ENCODE data around the gene ITIH6. TPM values are rescaled to one million over a fixed set of nuclear protein-coding genes. Genes with fewer than 3 reads are reported as not detected.
"Not testable (repeated sequence)": the region's sequence is repeated elsewhere in the genome, so short reads cannot be mapped to it uniquely, and the experiment has no call there.

The ITIH6 gene
- total and polyA plus RNA-seq, 2 experiments from 2014 or later, result not detected

GRCh38 chrX:54785901-54786300 is 12.2 kb downstream of the ITIH6 start:
- no peak overlapping the region for H2AFZ ChIP-seq
- WGBS, 2 experiments (ENCODE audit: low coverage in 1 of 2, low lambda C conversion rate in 2 of 2, missing lambda C conversion rate in 2 of 2), result 0 to 20% methylated on average over 3 to 4 of the region's 4 CpGs
- H3K4me1 ChIP-seq (ENCODE audit: insufficient read depth), result no peaks in the 10 kb centered on the region
- peak; percentile 27 for DNase-seq
- no peak overlapping the region for H3K4me3 ChIP-seq
- no peak overlapping the region for H3K27ac ChIP-seq
- H3K36me3 ChIP-seq (ENCODE audit: low read depth), result no peaks in the 10 kb centered on the region
- no peaks in the 10 kb centered on the region for H3K9me3 ChIP-seq (ENCODE audit: low read depth)
- no peak overlapping the region for H3K4me2 ChIP-seq (ENCODE audit: unreplicated experiment)
- no peaks in the 10 kb centered on the region for H4K20me1 ChIP-seq (ENCODE audit: insufficient read depth)
- no peaks in the 10 kb centered on the region for H3K9me2 ChIP-seq (ENCODE audit: insufficient read depth)
- no peaks in the 10 kb centered on the region for H3K79me2 ChIP-seq (ENCODE audit: insufficient read depth)
- H3F3A ChIP-seq (ENCODE audit: insufficient read depth), result no peaks in the 10 kb centered on the region
- in situ Hi-C loops (cut with MboI), result no loop called here
- no peak overlapping the region for H3K9ac ChIP-seq
- H3K27me3 ChIP-seq (replicated peaks; ENCODE audit: insufficient read depth), result no peaks in the 10 kb centered on the region
- TF ChIP-seq EZH2phosphoT487 (IDR thresholded peaks at IDR 0.05; ENCODE audit: insufficient read depth, low read depth), result no peak
- no peak for TF ChIP-seq EZH2 (IDR thresholded peaks at IDR 0.05; ENCODE audit: insufficient read depth, poor library complexity, severe bottlenecking)

- Histone ChIP-seq H3K4me2 (ENCODE audit: unreplicated experiment) (no peak overlapping the region), H3K9me2 (ENCODE audit: insufficient read depth) (no peaks in the 10 kb centered on the region), H2AFZ (no peak overlapping the region), H3K36me3 (ENCODE audit: low read depth) (no peaks in the 10 kb centered on the region), H3K27me3 (replicated peaks; ENCODE audit: insufficient read depth) (no peaks in the 10 kb centered on the region), H4K20me1 (ENCODE audit: insufficient read depth) (no peaks in the 10 kb centered on the region), H3K4me1 (ENCODE audit: insufficient read depth) (no peaks in the 10 kb centered on the region), H3K9ac (no peak overlapping the region), H3K79me2 (ENCODE audit: insufficient read depth) (no peaks in the 10 kb centered on the region), H3K4me3 (no peak overlapping the region), H3K27ac (no peak overlapping the region), H3F3A (ENCODE audit: insufficient read depth) (no peaks in the 10 kb centered on the region), H3K9me3 (ENCODE audit: low read depth) (no peaks in the 10 kb centered on the region)
- TF ChIP-seq EZH2phosphoT487 (IDR thresholded peaks at IDR 0.05; ENCODE audit: insufficient read depth, low read depth) (no peak), EZH2 (IDR thresholded peaks at IDR 0.05; ENCODE audit: insufficient read depth, poor library complexity, severe bottlenecking) (no peak)
- 38 to 47% methylated on average over 6 of the region's 6 CpGs for WGBS, 2 experiments (ENCODE audit: low coverage in 1 of 2, low lambda C conversion rate in 2 of 2, missing lambda C conversion rate in 2 of 2)
- in situ Hi-C loops (cut with MboI), result no loop called here
- no peak for DNase-seq
Observed at GRCh38 chrX:54776987-54777672, 20.9 kb downstream of the ITIH6 start.

GRCh38 chrX:54776061-54776460 is 22.0 kb downstream of the ITIH6 start:
- in situ Hi-C loops (cut with MboI), result no loop called here
- Histone ChIP-seq H3K4me2 (ENCODE audit: unreplicated experiment) (no peak overlapping the region), H4K20me1 (ENCODE audit: insufficient read depth) (no peaks in the 10 kb centered on the region), H3K27me3 (replicated peaks; ENCODE audit: insufficient read depth) (no peaks in the 10 kb centered on the region), H3K9ac (no peak overlapping the region), H2AFZ (no peak overlapping the region), H3K4me3 (no peak overlapping the region), H3K4me1 (ENCODE audit: insufficient read depth) (no peaks in the 10 kb centered on the region), H3K27ac (no peak overlapping the region), H3K9me3 (ENCODE audit: low read depth) (no peaks in the 10 kb centered on the region), H3K36me3 (ENCODE audit: low read depth) (no peaks in the 10 kb centered on the region), H3F3A (ENCODE audit: insufficient read depth) (no peaks in the 10 kb centered on the region), H3K79me2 (ENCODE audit: insufficient read depth) (no peaks in the 10 kb centered on the region), H3K9me2 (ENCODE audit: insufficient read depth) (no peaks in the 10 kb centered on the region)
- DNase-seq, result no peak
- WGBS, 2 experiments (ENCODE audit: low coverage in 1 of 2, low lambda C conversion rate in 2 of 2, missing lambda C conversion rate in 2 of 2), result 34 to 38% methylated on average over 6 of the region's 6 CpGs
- TF ChIP-seq EZH2phosphoT487 (IDR thresholded peaks at IDR 0.05; ENCODE audit: insufficient read depth, low read depth), result no peak
- TF ChIP-seq EZH2 (IDR thresholded peaks at IDR 0.05; ENCODE audit: insufficient read depth, poor library complexity, severe bottlenecking), result no peak

- not testable (repeated sequence) for DNase-seq; H3K27me3 ChIP-seq (replicated peaks; ENCODE audit: insufficient read depth)
Observed at GRCh38 chrX:54774391-54775094, 23.5 kb downstream of the ITIH6 start.

More at GRCh38 chrX:54774391-54775094, 23.5 kb downstream of the ITIH6 start:
- H4K20me1 ChIP-seq (ENCODE audit: insufficient read depth); H3K4me1 ChIP-seq (ENCODE audit: insufficient read depth); H3K27ac ChIP-seq; H3K4me2 ChIP-seq (ENCODE audit: unreplicated experiment); H2AFZ ChIP-seq; H3K4me3 ChIP-seq; H3K9me2 ChIP-seq (ENCODE audit: insufficient read depth); H3K79me2 ChIP-seq (ENCODE audit: insufficient read depth); H3K36me3 ChIP-seq (ENCODE audit: low read depth); in situ Hi-C loops (cut with MboI); H3K9ac ChIP-seq; H3F3A ChIP-seq (ENCODE audit: insufficient read depth); H3K9me3 ChIP-seq (ENCODE audit: low read depth): not testable (repeated sequence)
- WGBS, 2 experiments (ENCODE audit: low coverage in 1 of 2, low lambda C conversion rate in 2 of 2, missing lambda C conversion rate in 2 of 2), result 0% methylated on average over 1 of the region's 2 CpGs
